Neural cell (in vitro differentiated cells): Measurements from ENCODE around the gene MAST4.

Source experiments
- CTCF ChIP-seq: fragments of 450-650 bp; IDR thresholded peaks from 2 replicates; pipeline ENCODE4 v1.5.1; 2014; ENCODE audit warnings: antibody characterized with exemption, mild to moderate bottlenecking, moderate library complexity; ENCODE audit not compliant: poor library complexity, severe bottlenecking
- EP300 ChIP-seq: fragments of 450-650 bp; conservative IDR thresholded peaks from 2 replicates; pipeline ENCODE4 v1.6.1; 2014; ENCODE audit warnings: antibody characterized with exemption, mild to moderate bottlenecking, moderate library complexity; ENCODE audit not compliant: poor library complexity, severe bottlenecking
- EZH2 ChIP-seq: fragments of 200-600, 300-800 bp; shearing (Covaris generic), sonication (generic); IDR thresholded peaks from 2 replicates; pipeline ENCODE4 v1.6.1; 2014; ENCODE audit warnings: antibody characterized with exemption, low read length, borderline replicate concordance, mild to moderate bottlenecking; ENCODE audit not compliant: insufficient read depth, poor library complexity, severe bottlenecking
- POLR2AphosphoS5 ChIP-seq: IDR thresholded peaks from 2 replicates; pipeline ENCODE4 v1.6.1; 2012
- REST ChIP-seq: IDR thresholded peaks from 2 replicates; pipeline ENCODE4 v1.6.1; 2012; ENCODE audit warnings: borderline replicate concordance
- TAF1 ChIP-seq: IDR thresholded peaks from 2 replicates; pipeline ENCODE4 v1.6.1; 2012; ENCODE audit warnings: low read depth

GRCh38 chr5:67133217-67133616, 537.0 kb downstream of the MAST4 start:
- TF ChIP-seq CTCF (no peak), EZH2 (no peak), EP300 (no peak), TAF1 (no peak), REST (no peak), POLR2AphosphoS5 (no peak)
